Calu3 (cell line): ENCODE results near the gene CLEC20A. TPM values are rescaled to one million over a fixed set of nuclear protein-coding genes. Genes with fewer than 3 reads are reported as not detected.

ENCODE experiments used
- BruUV-seq: library from RNA; stranded (reverse); fragments of 400-500 nt; replicated peaks from 2 replicates; lab custom pipeline; 2021; lab: Mats Ljungman, UMichigan
- CTCF ChIA-PET: fragments of 300-600 bp; sonication (Branson Sonifier 250); formaldehyde crosslinking; loops from one replicate; lab custom pipeline; 2022; ENCODE audit warnings: antibody characterized with exemption; lab: Charles Lee
- DNase-seq: peaks from one replicate; pipeline ENCODE4 v3.0.0; 2022
- H3K27ac Mint-ChIP-seq: one replicate; pipeline ENCODE4 v1.8.0; 2022; ENCODE audit warnings: mixed read lengths; ENCODE audit not compliant: unreplicated experiment
- H3K27me3 Mint-ChIP-seq: one replicate; pipeline ENCODE4 v1.8.0; 2022; ENCODE audit warnings: mixed read lengths; ENCODE audit not compliant: unreplicated experiment
- H3K36me3 Mint-ChIP-seq: one replicate; pipeline ENCODE4 v1.8.0; 2022; ENCODE audit warnings: mild to moderate bottlenecking, moderate library complexity, mixed read lengths; ENCODE audit not compliant: insufficient read depth, unreplicated experiment
- H3K4me1 Mint-ChIP-seq: one replicate; pipeline ENCODE4 v1.8.0; 2022; ENCODE audit warnings: mild to moderate bottlenecking, low read depth, mixed read lengths; ENCODE audit not compliant: unreplicated experiment
- H3K4me3 Mint-ChIP-seq: one replicate; pipeline ENCODE4 v1.8.0; 2022; ENCODE audit warnings: mild to moderate bottlenecking, low read depth, moderate library complexity, mixed read lengths; ENCODE audit not compliant: unreplicated experiment
- H3K9me3 Mint-ChIP-seq: one replicate; pipeline ENCODE4 v1.8.0; 2022; ENCODE audit warnings: low read depth, mixed read lengths; ENCODE audit not compliant: unreplicated experiment
- CTCF ChIP-seq: fragments of 200-600 bp; IDR thresholded peaks from one replicate; pipeline ENCODE4 v1.8.0; 2022; ENCODE audit warnings: antibody characterized with exemption; ENCODE audit not compliant: unreplicated experiment
- intact Hi-C: fragments of 100-400 bp; cut with micrococcal nuclease; formaldehyde crosslinking; loops from one replicate; pipeline ENCODE4 v1.10.0; 2022; ENCODE audit not compliant: unreplicated experiment
- total RNA-seq: library from RNA; stranded (reverse); gene quantifications from 2 replicates; pipeline ENCODE4 v1.2.3, GENCODE V29; 2022

CLEC20A gene
- total RNA-seq, 1 experiment from 2014 or later = not detected

DNA sequence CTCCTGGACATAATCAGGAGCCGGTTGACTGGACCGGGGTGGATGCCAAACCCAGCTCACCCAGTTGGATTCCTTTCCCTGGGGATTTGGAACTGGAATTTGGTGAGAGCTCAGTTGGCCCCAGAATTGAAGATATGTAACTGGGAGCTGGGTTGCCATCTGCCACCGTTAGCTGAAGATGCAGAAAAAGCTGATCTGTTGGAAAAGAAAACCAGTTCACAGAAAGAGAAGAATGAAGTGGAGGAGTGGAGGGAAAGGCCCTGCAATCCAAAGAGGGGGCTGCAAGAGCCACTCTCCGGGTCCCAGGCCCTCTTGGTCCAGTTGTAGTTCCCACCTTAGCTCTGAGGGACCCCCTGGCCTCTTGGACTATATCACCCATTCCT is 32.2 kb upstream of the CLEC20A start:
- no TSS peak for BruUV-seq
- DNase-seq = no peak
- H3K36me3 Mint-ChIP-seq = no peaks in the 10 kb centered on the region
- H3K9me3 Mint-ChIP-seq = no peaks in the 10 kb centered on the region
- H3K4me1 Mint-ChIP-seq = peaks cover 29% of the 10 kb centered on the region
- no peak overlapping the region for H3K4me3 Mint-ChIP-seq
- no peak overlapping the region for H3K27ac Mint-ChIP-seq
- intact Hi-C loops = no loop called here
- H3K27me3 Mint-ChIP-seq = no peaks in the 10 kb centered on the region
- CTCF ChIA-PET = interaction anchor here (2.0 kb wide), 1 partner anchor 218 kb away, joined by 7 read pairs; no protein-coding TSS in a partner anchor
- no peak for TF ChIP-seq CTCF

DNA sequence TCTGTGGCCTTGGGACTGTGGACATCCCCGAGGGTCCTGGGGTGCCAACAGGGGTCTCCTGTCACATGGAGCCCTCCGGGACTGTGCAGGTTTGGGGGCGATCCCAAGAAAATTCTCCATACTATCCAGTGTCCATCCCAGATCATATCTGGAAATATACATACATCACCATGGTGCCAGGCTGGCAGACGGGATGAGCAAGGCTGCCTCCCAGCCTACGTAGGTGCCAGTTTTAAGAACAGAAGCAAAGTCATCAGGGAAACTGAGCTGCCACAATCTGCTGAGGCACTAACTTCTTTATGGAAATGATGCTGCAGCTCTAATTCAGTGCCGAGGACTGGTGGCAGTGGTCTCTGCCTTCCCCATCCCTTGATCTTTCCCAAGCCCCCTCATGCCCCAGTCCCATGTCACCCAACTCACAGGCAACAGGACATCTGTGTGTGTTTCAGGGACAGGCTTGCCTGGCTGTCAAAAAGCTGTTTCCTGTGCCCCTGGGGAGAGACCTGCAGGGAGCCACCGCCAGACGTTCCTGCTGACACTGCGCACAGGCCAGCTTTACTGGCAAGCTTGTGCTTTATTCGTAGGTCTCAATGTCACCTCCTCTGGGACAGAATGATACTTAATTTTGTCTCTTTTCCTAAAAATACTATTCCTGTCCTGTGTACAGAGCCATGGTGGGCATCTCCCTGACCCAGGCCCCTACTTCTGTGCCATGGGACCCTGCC is 31.6 kb upstream of the CLEC20A start:
- H3K36me3 Mint-ChIP-seq = no peaks in the 10 kb centered on the region
- H3K4me3 Mint-ChIP-seq = no peak overlapping the region
- no peak for DNase-seq
- intact Hi-C loops = no loop called here
- no peak overlapping the region for H3K27ac Mint-ChIP-seq
- no TSS peak for BruUV-seq
- no peaks in the 10 kb centered on the region for H3K27me3 Mint-ChIP-seq
- CTCF ChIA-PET = interaction anchor here (0.6 to 2.0 kb wide), 2 partner anchors 197 to 217 kb away, joined by 3 to 7 read pairs; partner anchors contain the start of gene RALGPS2
- TF ChIP-seq CTCF = no peak
- no peaks in the 10 kb centered on the region for H3K9me3 Mint-ChIP-seq
- H3K4me1 Mint-ChIP-seq = peaks cover 29% of the 10 kb centered on the region

DNA sequence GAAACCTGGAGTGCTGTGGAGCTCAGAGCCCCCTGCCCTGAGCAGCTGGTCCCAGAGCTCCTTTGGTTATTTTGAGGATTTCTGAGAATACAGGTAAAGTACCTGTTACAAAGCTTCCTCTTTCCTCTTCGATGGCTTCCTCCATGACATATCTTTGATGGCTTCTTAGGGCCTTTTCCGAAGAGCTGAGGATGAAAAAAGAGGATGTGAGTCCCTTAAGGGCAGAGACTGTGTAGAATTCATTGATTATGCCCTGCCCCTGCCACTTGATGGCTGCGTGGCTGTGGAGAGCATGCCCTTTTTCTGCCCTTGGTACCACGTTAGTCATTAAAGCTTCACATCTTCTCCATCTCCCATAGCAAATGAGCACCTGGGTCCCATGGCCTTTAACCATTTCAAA is 30.4 kb upstream of the CLEC20A start:
- Mint-ChIP-seq H3K9me3 (no peaks in the 10 kb centered on the region), H3K27me3 (no peaks in the 10 kb centered on the region), H3K27ac (no peak overlapping the region), H3K36me3 (no peaks in the 10 kb centered on the region), H3K4me3 (no peak overlapping the region), H3K4me1 (peaks cover 22% of the 10 kb centered on the region)
- no TSS peak for BruUV-seq
- no peak for TF ChIP-seq CTCF
- intact Hi-C loops = no loop called here
- CTCF ChIA-PET = interaction anchor here (0.6 to 2.0 kb wide), 2 partner anchors 115 to 216 kb away, joined by 3 to 7 read pairs; no protein-coding TSS in a partner anchor
- no peak for DNase-seq

DNA sequence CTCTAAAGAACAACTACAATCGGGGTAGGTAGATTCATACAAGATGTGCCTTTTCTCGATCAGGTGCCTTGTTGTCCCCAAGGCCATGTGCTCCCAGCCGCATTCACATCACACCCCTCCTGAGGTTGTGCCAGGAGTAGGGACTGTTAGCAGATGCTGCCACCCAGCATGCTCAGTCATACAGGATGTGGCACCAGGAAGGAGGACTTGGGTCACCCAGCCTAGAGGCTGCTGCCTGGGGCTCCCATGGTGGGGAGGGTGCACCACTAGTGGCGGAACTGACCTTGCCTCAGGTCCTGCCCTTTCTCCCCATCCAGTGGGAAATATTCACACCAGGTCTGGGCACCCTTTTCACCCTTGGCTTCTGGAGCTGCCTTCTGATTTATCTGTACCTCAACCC is 24.5 kb upstream of the CLEC20A start:
- Mint-ChIP-seq H3K9me3 (no peaks in the 10 kb centered on the region), H3K27me3 (no peaks in the 10 kb centered on the region), H3K4me1 (no peaks in the 10 kb centered on the region), H3K4me3 (no peak overlapping the region), H3K36me3 (no peaks in the 10 kb centered on the region), H3K27ac (no peak overlapping the region)
- BruUV-seq = no TSS peak
- no peak for TF ChIP-seq CTCF
- CTCF ChIA-PET = interaction anchor here (0.6 kb wide), 1 partner anchor 98 kb away, joined by 3 read pairs; no protein-coding TSS in a partner anchor
- no peak for DNase-seq
- intact Hi-C loops = no loop called here
